Stimulated activated CD4-positive, alpha-beta T cell treated with anti-CD3 and anti-CD28 coated beads, Interleukin-12 subunit alpha, Interleukin-12 subunit beta, amount 100 ng/mL, for 4 hours (primary cell): ENCODE results near the gene DST.

Experiments
- DNase-seq: peaks from one replicate; pipeline ENCODE4 v3.0.0-alpha.2; 2020

Gene DST

GRCh38 chr6:56477241-56477640 is 165.4 kb downstream of the DST start:
- no peak for DNase-seq

GRCh38 chr6:56475736-56476457 is 166.8 kb downstream of the DST start:
- no peak for DNase-seq

DNA sequence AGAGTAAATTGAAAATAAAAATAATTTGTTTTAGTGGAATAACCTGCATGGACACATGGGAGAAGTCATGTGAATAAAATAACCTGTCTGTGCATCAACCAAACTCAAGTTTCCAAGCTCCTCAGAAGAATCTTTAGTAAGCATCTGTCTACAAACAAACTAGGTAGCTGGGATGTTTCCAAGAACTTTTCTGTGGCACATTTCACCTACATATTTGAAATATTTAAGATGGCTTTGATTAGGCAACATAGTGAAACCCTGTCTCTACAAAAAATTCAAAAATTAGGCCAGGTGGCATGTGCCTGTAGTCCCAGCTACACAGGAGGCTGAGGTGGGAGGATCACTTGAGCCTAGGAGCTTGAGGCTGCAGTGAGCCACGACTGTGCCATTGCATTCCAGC is 168.2 kb downstream of the DST start:
- DNase-seq, result no peak

GRCh38 chr6:56463443-56463842 is 179.2 kb downstream of the DST start:
- DNase-seq, result no peak

DNA sequence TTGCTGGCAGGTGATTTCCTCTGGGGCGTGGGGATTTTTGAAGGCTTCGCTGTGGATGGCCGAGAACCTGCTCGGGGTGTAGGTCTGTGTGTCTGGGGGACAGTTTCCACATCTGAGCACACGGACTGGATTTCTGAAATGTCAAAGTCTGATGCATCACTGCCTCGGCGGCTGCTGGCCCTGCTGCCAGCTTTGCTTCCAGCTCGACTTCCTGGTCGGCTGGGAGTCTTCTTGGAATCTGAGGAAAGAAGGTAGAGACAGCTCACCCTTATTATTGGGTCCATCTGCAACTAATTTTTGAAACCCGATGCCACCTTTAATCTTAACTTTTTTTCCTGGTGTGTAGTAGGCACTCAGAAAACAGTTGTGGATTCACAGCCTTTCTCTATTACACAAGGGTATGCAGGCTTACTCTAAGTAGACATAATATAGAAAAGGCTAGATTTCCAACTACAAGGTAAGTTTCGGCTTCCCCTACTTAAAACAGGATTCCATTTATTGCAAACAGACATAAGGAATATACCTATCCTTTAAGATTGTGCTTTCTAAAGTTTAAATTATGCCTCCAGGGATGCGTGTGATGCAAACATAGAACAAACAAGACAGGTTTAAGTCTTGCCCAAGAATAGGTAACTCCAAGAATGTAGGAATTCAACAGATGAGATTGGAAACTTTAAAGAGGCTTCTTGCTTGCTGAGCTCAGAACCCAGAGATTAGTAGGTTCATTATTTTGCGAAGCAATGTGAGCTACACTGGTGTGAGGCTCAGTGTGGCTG is 183.5 kb downstream of the DST start:
- no peak for DNase-seq

DNA sequence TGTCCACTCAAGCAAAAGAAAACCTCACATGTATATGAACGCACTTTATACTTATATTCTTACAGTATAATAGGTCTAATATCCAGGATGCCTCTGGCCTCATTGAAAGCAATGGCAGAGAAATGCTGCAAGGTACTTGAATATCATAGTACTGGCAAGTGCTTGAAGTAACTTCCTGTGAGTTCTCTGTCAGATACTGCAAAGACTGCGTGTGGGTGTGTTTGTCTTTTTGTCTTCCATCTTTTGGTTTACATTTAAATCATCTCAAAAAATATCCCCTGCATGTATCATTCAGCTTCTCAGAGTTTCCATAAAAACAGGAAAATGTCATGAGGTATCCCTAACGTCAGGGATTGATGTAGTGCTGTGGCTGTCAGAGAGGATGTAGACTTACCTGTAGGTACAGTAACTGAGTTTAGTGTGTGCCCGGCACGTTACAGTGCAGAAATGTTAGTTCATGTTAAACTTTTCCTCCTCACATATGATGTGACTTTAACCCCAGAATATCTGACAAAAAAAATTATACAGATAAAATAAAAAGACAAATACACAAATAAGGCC is 184.3 kb downstream of the DST start:
- DNase-seq, result no peak

GRCh38 chr6:56456785-56457184 is 185.9 kb downstream of the DST start:
- DNase-seq, result no peak

GRCh38 chr6:56450882-56451739 is 191.6 kb downstream of the DST start:
- DNase-seq, result no peak

DNA sequence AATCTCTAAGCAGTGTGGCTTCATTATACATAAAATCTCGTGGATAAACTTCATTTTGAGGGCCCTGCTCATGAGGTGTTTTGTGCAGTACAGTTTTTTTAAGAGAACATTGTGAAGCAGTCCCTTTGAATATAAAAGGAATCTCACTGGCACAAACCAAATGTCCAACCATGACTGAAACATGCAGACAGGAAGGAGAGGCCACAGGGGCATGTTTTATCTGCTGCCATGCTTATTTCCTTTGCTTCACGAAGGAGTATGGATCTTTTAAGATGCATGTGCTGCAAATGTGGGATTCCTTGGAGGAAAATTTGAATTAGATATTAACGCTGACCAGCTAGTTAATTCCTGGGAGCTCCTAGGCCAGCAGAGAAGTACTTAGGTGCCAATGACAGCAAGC is 192.3 kb downstream of the DST start:
- no peak for DNase-seq

GRCh38 chr6:56448046-56448445 is 194.6 kb downstream of the DST start:
- no peak for DNase-seq

- no peak for DNase-seq
These were observed 196.9 kb downstream of the DST start for GRCh38 chr6:56445818-56446217.

DNA sequence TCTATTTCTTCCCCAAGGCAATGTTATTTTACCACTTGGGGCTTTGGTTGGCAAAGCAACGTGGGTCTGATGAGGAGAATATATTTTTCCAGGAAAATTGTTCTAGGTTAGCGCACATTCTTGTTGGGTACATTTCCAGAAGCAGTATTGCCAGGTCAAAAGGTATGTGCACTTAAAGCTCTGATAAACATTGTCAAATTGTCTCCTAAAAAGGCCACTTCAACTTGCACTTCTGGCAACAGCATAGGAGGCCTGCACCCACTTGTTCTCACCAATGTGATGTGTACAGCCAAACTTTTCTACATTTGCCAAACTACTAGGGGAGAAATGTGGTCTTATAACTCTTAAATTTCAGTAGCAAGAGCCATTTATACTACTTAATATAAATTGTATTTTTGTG is 197.8 kb downstream of the DST start:
- DNase-seq, result no peak

DNA sequence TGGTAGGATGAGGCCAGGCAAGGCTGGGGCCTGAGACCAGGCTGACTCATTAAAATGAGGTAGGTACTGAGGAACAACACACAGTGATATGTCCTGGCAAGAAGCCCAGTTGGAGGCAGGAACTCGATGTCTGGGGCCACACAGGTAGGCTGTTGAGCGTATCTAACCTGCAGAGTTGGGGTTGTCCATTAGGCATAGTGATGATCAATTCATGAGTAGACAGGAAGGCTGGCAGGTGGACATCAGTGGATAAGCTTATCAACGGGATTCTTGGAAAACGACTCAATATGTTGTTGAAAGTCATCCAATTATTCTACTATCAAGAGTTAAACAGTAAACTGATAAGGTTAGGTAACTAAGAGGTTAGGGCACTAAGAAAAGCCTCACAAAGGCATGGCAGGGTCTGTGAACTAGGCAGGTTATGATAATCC is 202.1 kb downstream of the DST start:
- DNase-seq, result no peak

DNA sequence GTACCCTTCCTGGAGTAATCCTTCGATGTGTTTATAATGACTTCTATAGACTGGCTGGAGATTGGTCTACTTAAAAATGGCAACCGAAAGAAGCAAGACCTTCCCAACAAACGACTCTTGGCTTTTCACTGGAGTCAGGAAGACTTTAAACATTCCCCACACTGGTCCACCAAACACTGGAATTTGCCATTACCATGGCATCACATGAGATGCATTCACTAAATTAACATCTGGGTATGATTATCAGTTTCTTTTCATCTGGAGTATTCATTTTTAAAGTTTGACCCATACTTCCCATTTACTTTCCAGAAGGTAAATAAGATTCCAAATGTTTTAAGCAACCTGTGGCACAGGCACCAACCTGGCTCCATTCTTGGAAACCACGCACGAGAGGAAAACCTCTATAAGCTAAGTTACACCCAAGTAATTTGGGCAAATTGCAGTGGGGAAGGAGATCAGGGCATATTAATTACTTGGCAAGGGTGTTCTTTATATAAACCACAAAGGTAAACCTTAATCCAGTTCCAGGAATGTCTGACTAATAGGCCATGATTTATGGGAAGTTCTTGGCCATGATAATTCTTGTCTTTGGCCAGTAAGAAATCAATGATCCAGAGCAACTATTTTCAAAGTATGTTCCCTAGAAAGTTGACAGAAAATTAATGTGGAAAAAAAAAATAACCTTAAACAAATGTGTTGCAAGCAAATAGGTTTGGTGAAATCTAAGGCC is 205.4 kb downstream of the DST start:
- DNase-seq, result no peak

- no peak for DNase-seq
These were observed 206.9 kb downstream of the DST start for GRCh38 chr6:56435754-56436153.

- DNase-seq, result no peak
These were observed 207.4 kb downstream of the DST start for GRCh38 chr6:56435326-56435725.

- DNase-seq, result no peak
These were observed 208.1 kb downstream of the DST start for GRCh38 chr6:56434606-56435005.

DNA sequence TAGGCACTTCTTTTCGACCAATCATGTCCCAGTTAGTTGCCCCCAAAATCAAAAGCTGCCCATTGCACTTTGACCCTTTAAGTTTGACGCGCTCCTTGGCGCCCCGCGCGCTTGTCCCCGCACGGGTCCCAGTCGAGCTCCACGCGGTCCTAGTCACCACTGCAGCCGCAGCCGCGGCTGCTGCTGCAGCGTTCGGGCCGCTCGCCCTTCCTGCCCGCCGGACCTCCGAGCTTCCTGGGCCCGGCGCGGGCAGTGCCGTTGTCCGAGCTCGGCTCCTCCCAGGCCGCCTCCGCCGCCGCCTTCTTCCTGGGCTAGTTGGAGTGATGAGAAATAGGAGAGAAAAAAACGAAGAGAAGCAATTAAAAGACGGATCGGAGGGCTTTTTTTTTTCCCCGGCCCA is 209.6 kb downstream of the DST start:
- DNase-seq, result no peak

DNA sequence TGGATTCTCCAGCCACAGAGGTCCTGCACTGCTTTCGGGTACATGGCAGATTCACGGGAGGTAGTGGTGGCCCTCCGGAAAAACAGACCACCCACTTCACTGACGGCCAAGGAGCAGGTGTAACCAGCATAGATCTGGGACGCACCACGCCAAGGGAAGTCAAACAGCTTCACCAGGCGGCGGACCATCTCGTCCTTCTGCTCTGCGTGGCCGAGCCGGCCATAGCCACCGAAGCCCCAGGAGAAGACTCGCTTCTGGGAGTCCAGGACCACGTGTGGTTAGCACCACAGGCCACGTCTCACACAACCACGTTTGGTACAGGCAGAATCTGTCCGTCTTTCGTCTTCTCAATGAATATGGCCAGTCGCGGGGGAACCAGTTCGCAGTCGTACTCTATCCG is 210.5 kb downstream of the DST start:
- DNase-seq, result no peak

DNA sequence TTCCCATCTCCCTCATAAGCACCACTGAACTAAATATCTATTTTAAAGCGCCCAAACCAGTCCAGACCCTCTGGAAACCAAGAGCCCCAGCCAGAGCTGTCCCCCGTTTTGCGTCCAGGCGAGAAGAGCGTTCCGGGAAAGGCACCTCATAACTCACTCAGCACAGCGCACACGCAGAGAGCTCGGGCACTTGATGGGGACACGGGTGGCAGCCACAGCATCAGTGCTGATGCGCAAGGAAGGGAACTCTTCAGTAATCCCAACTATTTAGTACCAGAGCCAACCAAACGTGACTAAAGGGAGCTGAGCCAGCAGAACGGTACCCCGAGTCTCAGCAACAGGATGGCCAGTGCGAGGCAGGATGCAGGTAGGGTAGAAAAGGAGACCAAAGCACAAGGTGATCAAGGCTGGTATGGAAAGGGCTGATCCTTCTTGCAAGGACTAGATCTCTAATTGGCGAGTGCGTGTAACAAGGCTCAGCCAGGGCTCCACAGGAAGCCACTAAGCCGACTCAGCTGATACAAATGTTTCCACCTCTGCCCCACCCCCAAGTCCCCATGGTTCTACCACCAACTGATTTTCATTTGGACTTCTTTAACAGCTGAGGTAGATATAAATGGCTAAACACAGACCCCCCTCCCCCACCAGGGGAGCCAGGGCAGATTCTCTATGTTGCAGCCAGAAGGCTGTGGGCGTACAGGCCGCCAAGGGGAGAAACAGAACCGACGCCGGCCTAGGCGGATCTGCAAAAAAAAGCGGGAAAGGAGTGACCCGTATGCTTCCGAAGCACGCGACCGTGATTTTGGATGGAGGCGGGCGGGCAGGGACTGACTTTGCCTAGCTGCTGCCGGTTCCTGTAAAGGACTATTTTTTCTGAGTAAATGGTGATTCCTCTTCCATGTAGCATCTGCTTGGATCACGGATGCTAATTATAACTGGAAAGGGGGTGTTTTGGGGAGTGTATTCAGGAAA is 211.8 kb downstream of the DST start:
- no peak for DNase-seq

- DNase-seq, result no peak
These were observed 218.1 kb downstream of the DST start for GRCh38 chr6:56424542-56425083.
